Measurements from ENCODE around the gene TNNC1.

The TNNC1 gene

DNA sequence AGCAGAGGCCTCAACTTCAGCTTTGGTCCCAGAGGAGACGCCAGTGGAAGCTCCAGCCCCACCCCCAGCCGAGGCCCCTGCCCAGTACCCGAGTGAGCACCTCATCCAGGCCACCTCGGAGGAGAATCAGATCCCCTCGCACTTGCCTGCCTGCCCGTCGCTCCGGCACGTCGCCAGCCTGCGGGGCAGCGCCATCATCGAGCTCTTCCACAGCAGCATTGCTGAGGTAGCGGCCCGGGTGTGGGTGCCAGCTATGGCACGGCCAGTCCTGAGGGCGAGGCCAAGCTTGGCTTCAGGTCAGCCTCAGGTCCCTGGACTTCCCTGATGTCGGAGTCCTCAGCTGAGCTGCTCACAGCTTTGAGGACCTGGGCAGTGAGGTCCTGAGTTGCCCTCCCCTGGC is 35.6 kb upstream of the TNNC1 start:
- TF ChIP-seq, protein P1, sequence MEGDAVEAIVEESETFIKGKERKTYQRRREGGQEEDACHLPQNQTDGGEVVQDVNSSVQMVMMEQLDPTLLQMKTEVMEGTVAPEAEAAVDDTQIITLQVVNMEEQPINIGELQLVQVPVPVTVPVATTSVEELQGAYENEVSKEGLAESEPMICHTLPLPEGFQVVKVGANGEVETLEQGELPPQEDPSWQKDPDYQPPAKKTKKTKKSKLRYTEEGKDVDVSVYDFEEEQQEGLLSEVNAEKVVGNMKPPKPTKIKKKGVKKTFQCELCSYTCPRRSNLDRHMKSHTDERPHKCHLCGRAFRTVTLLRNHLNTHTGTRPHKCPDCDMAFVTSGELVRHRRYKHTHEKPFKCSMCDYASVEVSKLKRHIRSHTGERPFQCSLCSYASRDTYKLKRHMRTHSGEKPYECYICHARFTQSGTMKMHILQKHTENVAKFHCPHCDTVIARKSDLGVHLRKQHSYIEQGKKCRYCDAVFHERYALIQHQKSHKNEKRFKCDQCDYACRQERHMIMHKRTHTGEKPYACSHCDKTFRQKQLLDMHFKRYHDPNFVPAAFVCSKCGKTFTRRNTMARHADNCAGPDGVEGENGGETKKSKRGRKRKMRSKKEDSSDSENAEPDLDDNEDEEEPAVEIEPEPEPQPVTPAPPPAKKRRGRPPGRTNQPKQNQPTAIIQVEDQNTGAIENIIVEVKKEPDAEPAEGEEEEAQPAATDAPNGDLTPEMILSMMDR (conservative IDR thresholded peaks at IDR 0.05; ENCODE audit: control insufficient read depth, insufficient read depth, low read depth, low read length), result no peak
- DNase-seq (ENCODE audit: low read depth), result no peak
- no peak overlapping the region for H3K4me3 ChIP-seq (ENCODE audit: control insufficient read depth, low read depth, low read length)

DNA sequence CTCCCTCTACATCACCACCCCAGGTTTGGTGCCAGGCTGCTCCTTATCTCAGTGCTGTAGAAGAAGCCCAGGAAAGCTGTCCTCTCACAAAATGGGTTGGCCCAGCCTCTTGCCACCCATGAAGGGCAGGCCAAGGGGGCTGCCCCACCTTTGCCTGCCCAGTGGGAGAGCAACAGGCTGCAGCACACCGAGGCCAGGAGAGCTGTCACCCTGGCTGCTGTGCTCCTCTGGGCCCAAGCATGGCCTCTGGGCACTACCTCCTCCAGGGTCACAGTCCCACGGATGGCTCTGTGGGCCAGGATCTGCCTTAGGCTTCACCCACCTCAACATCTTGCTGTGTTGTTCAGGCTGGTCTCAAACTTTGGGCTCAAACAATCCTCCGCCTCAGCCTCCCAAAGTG is 34.9 kb upstream of the TNNC1 start:
- TF ChIP-seq, protein P1 (conservative IDR thresholded peaks at IDR 0.05; ENCODE audit: control insufficient read depth, insufficient read depth, low read depth, low read length), result no peak
- no peak for DNase-seq (ENCODE audit: low read depth)
- H3K4me3 ChIP-seq (ENCODE audit: control insufficient read depth, low read depth, low read length), result no peak overlapping the region

DNA sequence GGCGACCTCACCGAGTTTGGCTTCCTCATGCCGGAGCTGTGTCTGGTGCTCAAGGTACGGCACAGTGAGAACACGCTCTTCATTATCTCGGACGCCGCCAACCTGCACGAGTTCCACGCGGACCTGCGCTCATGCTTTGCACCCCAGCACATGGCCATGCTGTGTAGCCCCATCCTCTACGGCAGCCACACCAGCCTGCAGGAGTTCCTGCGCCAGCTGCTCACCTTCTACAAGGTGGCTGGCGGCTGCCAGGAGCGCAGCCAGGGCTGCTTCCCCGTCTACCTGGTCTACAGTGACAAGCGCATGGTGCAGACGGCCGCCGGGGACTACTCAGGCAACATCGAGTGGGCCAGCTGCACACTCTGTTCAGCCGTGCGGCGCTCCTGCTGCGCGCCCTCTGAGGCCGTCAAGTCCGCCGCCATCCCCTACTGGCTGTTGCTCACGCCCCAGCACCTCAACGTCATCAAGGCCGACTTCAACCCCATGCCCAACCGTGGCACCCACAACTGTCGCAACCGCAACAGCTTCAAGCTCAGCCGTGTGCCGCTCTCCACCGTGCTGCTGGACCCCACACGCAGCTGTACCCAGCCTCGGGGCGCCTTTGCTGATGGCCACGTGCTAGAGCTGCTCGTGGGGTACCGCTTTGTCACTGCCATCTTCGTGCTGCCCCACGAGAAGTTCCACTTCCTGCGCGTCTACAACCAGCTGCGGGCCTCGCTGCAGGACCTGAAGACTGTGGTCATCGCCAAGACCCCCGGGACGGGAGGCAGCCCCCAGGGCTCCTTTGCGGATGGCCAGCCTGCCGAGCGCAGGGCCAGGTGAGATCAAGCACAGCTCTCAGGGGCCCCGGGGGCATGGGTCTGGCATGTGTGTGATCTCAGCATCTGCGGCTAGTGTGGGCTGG is 34.2 kb upstream of the TNNC1 start:
- no peak overlapping the region for H3K4me3 ChIP-seq (ENCODE audit: control insufficient read depth, low read depth, low read length)
- DNase-seq (ENCODE audit: low read depth), result no peak
- TF ChIP-seq, protein P1 (conservative IDR thresholded peaks at IDR 0.05; ENCODE audit: control insufficient read depth, insufficient read depth, low read depth, low read length), result no peak

DNA sequence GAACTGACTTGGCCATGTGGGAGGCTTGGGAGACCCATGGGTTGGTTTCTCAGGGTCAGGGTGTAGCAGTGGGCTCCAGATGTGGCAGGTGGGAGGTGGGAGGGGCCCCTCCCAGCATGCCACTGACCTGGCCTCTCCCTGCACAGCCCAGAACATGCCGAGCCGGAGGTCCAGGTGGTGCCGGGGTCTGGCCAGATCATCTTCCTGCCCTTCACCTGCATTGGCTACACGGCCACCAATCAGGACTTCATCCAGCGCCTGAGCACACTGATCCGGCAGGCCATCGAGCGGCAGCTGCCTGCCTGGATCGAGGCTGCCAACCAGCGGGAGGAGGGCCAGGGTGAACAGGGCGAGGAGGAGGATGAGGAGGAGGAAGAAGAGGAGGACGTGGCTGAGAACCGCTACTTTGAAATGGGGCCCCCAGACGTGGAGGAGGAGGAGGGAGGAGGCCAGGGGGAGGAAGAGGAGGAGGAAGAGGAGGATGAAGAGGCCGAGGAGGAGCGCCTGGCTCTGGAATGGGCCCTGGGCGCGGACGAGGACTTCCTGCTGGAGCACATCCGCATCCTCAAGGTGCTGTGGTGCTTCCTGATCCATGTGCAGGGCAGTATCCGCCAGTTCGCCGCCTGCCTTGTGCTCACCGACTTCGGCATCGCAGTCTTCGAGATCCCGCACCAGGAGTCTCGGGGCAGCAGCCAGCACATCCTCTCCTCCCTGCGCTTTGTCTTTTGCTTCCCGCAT is 33.4 kb upstream of the TNNC1 start:
- DNase-seq (ENCODE audit: low read depth), result no peak
- TF ChIP-seq, protein P1 (conservative IDR thresholded peaks at IDR 0.05; ENCODE audit: control insufficient read depth, insufficient read depth, low read depth, low read length), result no peak
- no peak overlapping the region for H3K4me3 ChIP-seq (ENCODE audit: control insufficient read depth, low read depth, low read length)

DNA sequence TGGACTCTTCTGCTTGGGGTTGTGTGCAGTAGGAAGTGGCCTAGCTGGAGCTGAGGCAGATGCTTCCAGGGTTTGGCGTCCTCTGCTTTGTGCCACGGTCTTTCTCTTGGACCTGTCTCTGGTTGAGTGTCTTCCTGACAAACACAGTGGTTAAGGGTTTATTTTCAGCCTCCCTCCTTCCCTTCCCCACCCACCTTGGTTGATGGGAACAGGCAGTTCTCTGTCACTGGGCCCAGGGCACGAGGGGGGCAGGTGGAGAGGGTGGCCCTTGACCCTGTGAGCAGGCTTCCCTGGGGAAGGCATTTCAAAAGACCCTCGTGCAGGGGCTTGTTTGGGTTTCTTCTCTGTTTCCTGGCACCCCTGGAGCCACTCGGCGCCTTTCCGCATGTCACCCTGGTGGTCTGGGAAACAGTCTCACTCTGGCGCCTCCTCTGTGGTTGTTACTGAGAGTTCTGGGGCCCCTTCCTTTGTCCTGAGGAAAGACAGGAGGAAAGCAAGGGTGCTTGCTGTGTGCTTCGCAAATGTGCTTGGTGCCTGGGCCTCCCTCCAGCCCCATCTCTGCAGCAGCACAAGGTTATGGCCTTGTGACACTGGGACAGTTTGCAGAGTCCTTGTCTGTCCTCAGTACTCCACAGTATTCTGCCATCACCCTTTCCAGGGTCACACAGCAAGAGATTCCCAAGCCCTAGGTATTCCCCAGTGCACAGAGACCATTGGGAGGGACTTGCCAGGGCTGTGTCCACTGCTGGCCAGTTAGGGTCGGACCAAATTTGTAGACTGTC is 31.0 kb upstream of the TNNC1 start:
- no peak overlapping the region for H3K4me3 ChIP-seq (ENCODE audit: control insufficient read depth, low read depth, low read length)
- DNase-seq (ENCODE audit: low read depth), result no peak
- TF ChIP-seq, protein P1 (conservative IDR thresholded peaks at IDR 0.05; ENCODE audit: control insufficient read depth, insufficient read depth, low read depth, low read length), result no peak

DNA sequence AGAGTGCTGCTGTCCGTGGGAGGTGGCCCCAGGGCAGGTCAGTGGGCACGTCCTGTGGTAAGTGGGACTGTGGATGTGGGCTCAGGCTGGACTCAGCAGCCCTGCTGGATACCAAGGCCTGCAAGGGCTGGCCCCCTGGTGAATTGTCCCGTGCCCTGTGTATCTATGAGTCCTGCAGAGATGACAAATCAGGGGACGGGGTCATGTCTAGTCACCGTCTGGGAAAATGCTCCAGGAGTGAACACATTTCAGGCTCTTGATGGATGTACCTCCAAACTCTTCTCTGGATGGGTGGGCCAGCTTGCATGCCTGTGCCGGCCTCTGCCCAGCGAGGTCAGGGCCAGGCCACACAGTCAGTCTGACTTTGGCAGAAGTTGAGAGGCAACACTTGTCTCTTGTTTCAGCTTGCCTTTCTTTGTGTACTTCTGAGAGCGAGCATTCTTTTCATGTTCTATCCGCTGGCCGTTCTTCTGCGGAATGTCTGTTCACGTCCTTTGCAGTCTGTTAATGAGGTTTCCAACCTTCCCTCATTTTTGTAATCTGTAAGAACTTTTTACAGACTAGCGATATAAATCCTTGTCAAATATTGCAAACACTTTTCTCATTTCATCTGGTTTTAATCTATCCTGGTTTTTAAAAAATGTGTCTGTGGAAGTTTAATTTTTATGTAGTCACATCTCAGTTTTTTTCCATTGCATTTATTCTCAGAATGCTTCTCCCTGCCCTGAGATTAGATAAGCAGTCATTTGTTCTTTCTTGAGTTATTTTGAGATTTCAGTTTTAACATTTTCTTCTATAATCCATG is 29.9 kb upstream of the TNNC1 start:
- TF ChIP-seq, protein P1 (conservative IDR thresholded peaks at IDR 0.05; ENCODE audit: control insufficient read depth, insufficient read depth, low read depth, low read length), result no peak
- peak; percentile 75 for DNase-seq (ENCODE audit: low read depth)
- no peak overlapping the region for H3K4me3 ChIP-seq (ENCODE audit: control insufficient read depth, low read depth, low read length)
